Anterior cingulate cortex (tissue), 58 donors: ENCODE data around the gene ANKRD33B.

Source experiments
- DNase-seq, 58 donors: peaks; one replicate each; lab custom pipeline; 2025; lab: John Stamatoyannopoulos, UW

Gene ANKRD33B

DNA sequence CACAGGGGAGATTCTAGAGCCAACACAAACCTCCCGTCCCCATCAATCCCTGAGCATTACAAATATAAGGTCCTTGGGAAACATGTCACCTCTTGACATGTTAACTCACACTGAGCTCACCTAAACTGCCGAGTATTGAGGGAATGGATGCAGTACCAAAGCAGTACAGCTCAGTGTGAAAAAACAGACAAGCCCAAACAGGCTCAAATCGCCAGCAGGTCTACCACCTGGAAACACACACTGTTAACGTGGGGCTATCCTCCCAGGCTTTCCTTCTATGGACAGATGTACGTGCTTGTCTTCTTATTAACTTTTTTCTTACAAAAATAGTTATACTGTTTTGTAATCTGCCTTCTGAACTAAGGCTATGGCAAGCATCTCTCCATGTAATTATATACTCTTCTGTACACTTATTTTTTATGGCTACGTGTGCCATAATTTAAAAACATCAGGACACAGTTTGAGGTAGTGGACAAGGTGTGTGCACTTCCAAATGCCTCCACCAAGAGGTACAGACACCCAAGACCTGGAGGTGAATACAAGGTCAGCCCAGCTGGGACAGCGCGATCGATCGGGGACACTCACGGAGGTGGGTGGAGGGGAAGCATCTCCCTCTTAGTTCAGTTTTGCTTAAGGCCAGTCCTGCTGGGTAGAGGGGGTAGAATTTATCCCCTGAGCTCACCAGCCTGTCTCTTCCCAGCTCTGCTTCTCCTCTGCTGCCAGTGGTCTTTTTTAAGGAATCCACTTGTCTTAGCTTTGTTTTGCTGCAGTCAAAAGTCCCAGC, 120.6 kb downstream of the ANKRD33B start:
- DNase-seq, result no peak

DNA sequence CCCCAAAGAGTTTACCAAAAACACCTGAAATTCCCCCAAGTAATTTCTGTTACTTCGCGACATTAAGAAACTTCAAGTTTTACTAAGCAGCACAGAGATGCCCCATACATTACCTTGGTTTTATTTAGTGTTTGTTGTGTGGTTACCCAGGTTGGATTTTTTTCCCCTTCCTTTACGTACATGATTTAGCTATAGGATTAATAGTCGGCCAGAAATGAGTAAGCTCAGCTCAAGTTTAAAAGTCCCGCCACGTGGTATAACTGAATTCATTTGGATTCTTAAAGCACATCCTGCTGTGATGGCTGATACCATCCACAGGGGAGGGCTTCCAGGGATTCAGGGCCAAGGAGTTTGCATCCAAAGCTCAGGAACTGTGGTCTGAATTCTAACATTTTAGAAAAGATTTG, 121.2 kb downstream of the ANKRD33B start:
- no peak for DNase-seq

DNA sequence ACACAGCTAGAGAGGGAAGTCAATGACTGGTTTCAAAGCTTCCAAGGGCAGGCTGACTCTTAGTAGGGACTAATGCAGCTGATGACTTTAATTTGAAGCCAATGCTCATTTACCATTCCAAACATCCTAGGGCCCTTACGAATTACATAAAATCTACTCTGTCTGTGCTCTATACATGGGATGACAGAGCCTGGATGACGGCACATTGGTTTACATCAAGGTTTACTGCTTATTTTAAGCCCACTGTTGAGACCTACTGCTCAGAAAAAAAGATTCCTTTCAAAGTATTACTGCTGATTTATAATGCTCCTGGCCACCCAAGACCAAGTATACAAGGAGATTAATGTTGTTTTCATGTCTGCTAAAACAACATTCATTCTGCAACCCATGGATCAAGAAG, 123.0 kb downstream of the ANKRD33B start:
- no peak for DNase-seq

DNA sequence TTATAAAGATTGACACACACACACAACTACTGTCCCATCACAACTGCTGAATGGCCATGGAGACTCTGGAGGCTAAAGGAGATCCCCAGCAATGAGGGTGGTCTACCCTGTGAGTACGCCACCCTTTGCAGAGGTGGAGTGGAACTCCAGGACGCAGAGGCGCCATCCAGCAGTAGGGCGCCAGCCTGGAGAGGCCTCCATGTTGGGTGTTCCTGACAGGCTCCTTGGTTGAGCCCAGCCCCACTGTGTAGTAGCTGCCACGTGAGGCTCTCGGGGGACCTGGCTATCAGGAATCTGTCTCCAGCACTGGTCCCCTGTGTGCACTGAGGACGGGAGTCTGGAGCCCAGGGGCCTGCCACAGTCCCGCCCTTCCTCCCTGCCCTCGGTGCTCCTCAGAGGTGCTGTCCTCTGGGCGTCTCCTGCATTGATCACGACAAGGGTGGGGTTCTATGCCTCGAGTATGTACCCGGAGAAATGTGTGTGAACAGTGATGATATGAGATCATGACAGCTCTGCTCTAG, 124.8 kb downstream of the ANKRD33B start:
- no peak for DNase-seq

DNA sequence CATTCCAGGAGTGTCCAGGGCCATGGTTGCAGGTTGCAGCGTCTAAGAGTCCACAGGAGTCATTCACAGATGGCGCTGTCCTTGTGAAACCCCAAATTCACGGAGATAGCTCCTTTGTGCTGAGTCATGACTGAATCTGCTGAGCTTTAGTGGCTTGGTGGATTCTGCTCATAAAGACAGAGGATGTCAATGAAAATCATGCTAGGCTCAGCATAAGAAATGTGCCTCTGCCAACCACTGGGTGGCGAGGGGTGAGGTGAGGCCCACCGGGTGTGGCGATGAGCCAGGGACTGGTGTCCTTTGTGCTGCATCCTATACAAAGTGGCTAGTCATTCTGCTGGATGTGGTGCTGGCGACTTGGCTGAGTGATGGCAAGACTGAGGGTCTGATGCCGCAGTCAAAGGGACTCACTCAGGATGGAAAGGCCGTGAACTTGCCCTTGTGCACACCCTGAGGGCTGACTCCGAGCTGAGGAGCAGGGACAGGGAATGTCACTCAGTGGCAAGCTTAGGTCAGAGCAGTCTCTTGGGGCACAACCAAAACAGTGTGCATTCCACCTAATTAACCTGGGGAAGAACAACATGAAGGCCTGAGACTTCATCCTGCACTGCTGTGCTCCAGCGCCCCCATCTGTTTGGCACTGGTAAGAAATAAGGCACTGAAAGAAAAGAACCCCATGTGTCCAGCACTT, 125.7 kb downstream of the ANKRD33B start:
- peak in 2 of 58 donors; percentile 11 for DNase-seq

DNA sequence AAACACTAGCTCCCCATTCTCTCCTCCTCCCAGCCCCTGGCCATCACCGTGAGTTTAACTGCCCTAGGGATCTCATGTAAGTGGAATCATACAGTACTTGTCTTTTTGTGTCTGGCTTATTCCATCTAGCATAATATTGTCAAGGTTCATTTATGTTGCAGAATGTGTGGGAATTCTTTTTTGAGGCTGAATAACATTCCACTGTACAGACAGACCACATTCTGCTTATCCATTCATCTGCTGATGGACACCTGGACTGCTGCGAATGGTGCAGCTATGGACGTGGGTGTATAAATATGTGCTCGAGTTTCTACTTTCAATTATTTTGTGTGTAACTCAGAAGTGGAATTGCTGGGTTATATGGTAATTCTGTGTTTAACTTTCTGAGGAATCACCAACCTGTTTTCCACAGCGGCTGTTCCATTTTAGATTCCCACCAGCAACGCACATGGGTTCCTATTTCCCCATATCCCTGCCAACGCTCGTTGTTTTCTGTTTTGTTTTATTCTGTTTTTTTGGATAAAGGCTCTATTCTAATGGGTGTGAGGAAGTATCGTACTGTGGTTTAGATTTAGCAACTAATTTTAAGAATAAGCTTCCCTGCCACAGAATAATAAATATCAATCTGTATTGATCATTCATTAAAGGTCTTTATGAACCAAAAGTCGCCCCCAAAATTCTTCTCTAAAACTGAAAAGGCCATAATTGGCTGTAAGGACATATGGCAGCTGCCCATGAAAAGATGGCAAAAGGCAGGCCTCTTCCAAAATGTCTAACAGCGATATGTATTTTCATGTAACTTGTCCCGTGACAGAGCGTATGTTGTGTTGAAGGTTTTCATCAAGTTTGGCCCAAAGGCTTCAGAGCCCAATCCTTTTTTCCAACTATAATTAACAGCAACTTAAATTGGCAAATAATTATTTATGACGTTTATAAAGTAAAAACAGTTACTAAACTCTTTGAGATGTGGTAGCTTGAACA, 126.9 kb downstream of the ANKRD33B start:
- no peak for DNase-seq

DNA sequence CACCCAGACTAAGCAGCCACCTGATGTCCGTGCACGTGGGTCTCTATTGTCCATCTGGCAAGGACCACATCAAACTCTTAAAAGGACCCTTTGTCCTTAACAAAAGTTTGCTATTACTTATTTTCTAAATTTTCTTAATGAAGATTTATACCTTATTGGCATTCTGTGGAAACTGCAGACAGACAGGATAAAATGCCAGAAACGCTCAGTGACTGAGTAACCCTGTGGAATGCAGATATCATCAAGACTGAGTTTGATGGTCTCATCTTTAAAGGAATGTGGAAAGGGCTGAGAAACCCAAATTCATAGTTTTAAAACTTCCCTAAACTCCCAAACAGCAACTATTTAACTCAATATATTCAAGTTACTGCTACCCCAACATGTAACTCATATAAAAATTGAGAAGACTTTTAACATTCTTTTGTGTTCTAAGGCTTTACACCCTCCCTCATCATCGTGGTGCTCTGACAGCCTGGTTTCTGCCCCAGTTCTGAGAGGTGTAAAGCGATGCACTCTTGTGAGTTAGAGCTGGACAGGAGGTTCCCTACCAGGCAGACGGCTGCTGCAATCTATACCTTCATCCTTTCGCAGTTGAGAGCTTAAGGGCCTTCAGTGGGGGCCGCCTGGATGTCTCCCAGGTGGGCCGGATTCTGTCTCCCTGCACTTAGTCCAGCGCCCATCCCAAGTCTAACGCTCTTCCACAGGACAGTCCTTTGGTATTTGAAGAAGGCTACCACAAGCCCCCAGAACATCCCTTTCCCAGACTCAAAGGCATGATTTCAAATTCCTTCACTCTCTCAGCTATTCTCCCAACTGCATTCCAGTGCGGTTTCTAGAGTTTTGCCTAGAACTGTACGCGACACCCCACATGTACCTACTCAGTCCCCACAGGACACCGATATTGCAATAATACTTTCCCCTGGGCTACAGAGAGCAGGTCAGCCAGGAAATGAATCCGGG, 128.2 kb downstream of the ANKRD33B start:
- no peak for DNase-seq

DNA sequence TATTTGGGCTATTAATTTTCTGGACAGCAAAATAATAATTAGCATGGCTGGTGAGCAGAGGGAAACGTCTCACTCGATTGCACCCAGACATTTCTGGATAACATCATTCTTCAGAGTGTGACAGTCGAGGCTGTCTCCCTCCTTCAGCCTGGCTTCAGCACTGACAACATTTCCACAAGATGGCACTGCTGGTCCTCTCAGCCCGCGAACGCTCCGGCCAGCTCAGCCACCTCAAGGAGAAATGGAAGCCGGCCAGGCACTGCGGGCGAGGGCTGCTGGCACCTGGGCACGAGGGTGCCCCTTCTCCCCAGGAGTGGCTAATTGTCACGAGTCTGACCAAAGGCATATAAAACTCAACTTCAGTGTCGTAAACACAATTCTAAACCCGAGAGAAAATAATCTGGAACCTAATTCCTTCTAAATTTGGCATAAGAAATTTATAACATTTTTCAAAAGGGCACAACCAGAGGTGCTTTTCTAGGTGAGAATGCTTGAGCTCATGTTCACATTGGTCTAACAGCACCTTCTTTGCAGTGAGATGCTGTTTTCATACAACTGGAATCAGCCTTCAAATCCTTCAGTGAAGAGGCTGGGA, 131.3 kb downstream of the ANKRD33B start:
- peak in 56 of 58 donors; percentile 20 to 79 (median 53) for DNase-seq

DNA sequence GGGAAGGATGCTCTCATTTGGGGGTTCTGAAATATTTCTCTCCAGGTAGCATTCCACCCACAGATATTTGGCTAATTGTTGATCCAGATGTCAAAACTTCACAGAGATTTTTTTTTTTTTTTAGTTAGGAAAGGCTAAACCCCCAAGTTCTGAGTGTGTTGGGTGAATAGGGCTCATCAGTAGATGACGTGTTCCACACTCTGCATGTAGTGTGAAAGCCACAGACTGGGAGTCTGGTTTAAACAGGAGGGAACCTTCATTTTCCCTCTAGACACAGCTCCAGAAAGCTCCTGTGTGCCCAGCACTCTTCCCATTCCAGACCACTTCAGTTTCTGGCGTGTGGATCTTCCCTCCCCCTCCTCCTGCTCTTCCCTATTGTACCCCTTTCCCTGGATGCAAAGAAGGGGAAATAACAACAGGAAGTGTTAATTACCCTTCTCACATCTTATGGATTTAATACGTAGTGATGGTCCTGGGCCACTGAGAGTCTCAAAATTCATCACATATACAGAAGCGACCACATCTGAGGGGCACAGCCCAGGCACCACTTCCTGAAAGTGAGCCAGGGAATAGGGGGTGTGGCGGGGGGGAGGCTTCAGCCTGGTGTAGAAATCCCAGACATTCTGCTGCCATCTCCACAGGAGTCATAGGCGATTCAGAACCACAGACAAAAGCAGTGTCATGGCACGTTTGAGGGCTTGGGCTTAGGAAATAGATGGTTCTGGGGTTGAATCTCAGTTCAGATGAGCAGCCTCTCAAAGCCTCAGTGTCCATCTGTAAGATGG, 132.1 kb downstream of the ANKRD33B start:
- DNase-seq, result no peak

DNA sequence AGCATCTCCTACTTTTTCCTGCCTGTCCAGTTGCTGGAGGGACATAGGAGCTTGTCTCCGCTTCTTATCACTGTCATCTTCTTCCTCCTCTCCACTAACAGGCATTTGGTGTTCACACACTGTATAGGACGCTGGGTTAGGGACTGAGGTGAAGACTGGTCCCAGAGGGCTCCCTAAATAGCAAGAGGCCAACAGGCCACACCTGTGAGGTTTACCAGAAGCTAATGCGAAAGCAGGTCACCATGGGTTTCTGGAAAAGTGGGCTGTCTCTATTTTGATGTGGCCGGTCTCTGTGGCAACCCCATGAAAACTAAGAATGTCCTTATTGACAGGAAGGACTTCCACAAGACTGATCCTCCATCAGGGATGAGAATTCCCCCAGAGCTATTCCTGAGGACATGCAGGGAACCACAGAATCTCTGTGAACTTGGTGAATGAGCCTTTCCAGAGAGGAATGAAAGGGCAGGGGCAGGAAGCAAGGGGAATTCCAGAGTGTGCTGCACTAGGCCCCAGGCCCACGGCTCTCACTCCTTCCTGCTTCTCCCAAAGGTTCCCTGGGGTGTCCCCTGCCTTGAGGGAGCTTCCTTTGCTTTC, 135.5 kb downstream of the ANKRD33B start:
- DNase-seq, result no peak

DNA sequence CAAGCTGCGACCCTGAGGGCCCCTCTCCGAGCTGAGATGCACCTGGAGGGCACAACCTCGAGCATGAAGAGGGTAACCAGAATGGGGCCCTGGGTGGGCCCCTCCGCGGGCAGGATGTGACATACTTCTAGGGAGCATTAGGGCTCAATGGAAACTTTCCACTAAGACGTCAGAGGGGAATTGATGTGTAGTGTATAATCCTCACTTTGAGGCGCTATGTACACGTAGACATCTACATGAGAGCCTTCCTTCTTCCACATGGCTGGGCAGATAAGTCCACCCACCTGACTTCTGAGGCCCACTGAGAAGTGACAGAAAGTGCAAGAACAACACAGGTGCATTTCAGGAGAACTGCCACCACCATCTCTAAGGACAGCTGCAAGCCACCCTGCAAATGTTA, 136.1 kb downstream of the ANKRD33B start:
- DNase-seq, result no peak

DNA sequence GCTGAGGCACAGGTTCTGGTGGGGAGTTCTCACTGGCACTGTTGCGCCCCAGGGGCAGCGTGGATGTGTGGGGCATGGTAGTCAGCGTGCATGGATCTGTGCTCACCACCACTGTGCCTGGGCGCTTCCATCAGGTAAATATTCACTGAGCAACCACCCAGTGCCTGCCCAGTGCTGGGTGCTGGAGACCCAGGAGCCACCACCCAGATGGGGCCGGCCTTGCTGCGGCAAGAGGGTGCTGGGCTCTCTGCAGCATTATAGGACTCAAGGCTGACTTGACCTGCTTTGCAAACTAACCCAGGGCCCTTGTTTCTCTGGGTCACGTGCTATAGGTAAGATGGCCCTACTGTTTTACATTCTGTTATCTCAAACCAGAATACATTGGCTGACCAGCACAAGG, 136.6 kb downstream of the ANKRD33B start:
- no peak for DNase-seq

DNA sequence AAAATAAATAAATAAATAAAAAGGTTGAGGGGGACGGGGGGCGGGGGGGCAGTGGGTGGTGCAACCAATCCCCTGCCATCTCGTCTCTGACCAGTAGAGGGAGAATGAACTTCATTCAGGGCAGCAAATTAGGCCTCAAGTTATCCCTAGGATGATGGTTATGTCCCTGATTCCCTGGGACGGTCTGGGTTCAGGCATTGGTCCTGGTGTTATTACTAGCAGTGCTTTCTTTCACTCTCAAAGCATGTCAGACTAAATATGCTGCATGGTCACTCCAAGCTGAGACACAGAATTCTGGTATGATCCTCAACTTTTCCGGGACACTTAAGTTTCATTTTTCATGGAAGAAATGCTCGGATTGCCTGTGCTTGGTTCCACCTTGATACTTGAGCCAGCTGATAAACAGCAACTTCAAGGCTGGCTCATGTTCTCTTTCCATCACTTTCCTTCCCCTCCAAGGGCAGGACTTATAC, 137.7 kb downstream of the ANKRD33B start:
- DNase-seq, result peak in 21 of 58 donors; percentile 6 to 48 (median 22)

DNA sequence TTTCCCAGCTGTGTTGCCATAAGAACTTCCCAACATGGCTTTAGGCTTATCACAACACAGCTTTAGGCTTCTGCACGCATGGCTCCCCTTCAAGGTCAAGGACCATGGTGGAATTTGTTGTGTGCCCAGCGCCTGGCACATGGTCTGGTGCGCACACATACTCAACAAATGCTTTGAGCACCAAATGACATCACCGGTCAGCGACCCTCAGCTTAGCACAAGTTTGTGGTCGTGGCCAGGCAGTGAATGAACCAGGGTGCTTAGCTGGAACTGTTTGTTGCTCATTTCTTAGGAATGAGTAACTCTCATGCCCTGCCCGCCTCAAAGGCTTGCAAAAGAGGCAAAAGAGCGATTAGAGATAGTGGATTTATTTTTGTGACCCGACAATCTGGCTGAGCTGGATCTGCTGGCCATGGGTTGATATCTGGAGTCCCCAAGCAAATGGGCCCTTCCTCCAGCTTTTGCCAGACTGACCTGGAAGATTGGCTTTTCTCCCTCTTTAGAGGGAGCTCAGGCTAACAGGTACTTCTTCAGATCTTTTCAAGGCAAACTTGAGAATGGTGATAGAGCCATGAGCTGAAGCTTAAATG, 138.3 kb downstream of the ANKRD33B start:
- DNase-seq, result no peak

DNA sequence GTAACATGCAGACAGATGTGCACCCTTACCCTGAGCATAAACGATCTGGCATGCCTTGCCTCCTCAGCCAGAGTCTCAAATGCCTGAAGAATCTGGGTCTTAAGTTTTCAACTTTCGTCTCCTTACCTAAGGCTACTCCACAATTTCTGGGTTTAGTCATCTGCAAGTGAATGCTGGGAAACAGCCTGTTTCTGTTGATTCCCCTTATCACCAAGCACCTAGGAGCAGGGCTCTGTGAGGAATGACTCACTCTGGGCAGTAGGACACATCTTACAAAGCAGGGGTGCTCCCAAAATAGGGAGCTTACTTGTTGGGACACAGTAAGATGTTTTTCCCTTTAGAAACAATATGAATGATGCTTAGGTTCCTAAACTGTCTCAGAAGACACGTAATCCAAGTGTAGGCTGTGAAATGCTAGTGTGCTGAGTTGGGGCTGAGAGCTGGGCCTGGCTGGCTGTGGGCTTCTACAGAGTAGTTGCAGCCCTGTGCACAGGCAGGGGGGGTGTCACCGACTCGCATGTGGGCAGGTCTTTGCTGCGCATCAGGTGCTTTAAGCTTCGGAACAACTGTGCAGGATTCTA, 139.1 kb downstream of the ANKRD33B start:
- DNase-seq, result peak in 5 of 58 donors; percentile 10 to 54 (median 12)

DNA sequence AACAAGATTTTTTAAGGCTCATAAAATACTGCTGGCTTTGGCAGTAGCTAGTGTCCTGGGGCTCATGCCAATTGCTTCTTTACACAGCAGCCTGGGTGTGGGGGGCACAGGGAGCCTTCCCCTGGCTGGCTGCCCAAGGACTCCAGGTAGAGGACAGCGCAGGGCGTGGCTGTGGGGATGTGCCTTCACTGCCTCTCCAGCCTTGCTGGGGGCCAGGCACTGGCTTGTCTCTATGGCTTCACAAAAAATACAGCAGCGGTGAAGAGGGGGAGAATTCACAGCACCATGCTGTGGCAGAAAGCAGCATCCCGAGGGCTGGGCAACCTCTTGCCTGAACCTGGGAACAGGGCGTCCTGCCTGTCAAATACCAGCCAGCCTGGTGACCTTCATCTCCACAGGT, 139.8 kb downstream of the ANKRD33B start:
- no peak for DNase-seq
